Upper lobe of left lung (tissue), 6 donors: Measurements from ENCODE around the gene EIF4E1B. TPM values are rescaled to one million over a fixed set of nuclear protein-coding genes. Genes with fewer than 3 reads are reported as not detected.

ENCODE experiments used
- ATAC-seq, 2 donors: fragments of 200-7000 bp; cut with Tn5 transposase; one replicate each; pipeline ENCODE4 v1.9.1; 2022; ENCODE audit warnings: mild to moderate bottlenecking in 2 of 2, moderate library complexity in 2 of 2; ENCODE audit not compliant: low FRiP score in 2 of 2
- DNase-seq, 2 donors: peaks; one replicate each; pipeline ENCODE4 v3.0.0-alpha.2; 2019 to 2020
- H3K27ac ChIP-seq, 4 donors: fragments of 200-600 bp; sonication (generic); one replicate each; pipeline ENCODE4 v1.5.1; 2016 to 2019
- H3K27me3 ChIP-seq, 4 donors: fragments of 200-600 bp; sonication (generic); one replicate each; pipeline ENCODE4 v1.5.1; 2017 to 2019
- H3K36me3 ChIP-seq, 4 donors: fragments of 200-600 bp; sonication (generic); one replicate each; pipeline ENCODE4 v1.5.1; 2016 to 2019
- H3K4me1 ChIP-seq, 4 donors: fragments of 200-600 bp; sonication (generic); one replicate each; pipeline ENCODE4 v1.5.1; 2018 to 2019
- H3K4me3 ChIP-seq, 4 donors: fragments of 200-600 bp; sonication (generic); one replicate each; pipeline ENCODE4 v1.5.1; 2017 to 2019; ENCODE audit warnings: mild to moderate bottlenecking in 2 of 4, moderate library complexity in 1 of 4
- H3K9me3 ChIP-seq, 4 donors: fragments of 200-600 bp; sonication (generic); one replicate each; pipeline ENCODE4 v1.5.1; 2018 to 2019
- EP300 ChIP-seq, 4 donors: sonication (generic); formaldehyde crosslinking; IDR thresholded peaks; one replicate each; pipeline ENCODE4 v1.5.1; 2017; ENCODE audit warnings: antibody characterized with exemption in 4 of 4, control low read depth in 2 of 4
- POLR2A ChIP-seq, 4 donors: fragments of 450-650 bp; IDR thresholded peaks; one replicate each; pipeline ENCODE4 v1.5.1; 2016 to 2017; ENCODE audit warnings: antibody characterized with exemption in 4 of 4, mild to moderate bottlenecking in 2 of 4
- POLR2AphosphoS5 ChIP-seq, 2 donors: sonication (generic); formaldehyde crosslinking; IDR thresholded peaks; one replicate each; pipeline ENCODE4 v1.5.1; 2017; ENCODE audit warnings: antibody characterized with exemption in 2 of 2
- WGBS, 2 donors: methylation state at CpG; one replicate each; pipeline ENCODE4 v1.1.5; 2017 to 2018; 5-methylcytosine and 5-hydroxymethylcytosine counted together
- total RNA-seq, 6 donors: library from RNA; depleted of rRNA in 4 of 6; stranded (reverse); fragments of >200 nt in 4 of 6; gene quantifications; one replicate each; pipeline versions ENCODE4 v1.1.0 to v1.2.1, GENCODE V29; 2016 to 2021
- TF ChIP-seq, protein P1 (sequence below), 6 experiments: fragments of 450-650 bp in 4 of 6; fragments of 200-600 bp in 2 of 6; sonication (generic) in 2 of 6; IDR thresholded peaks; one replicate each; pipeline ENCODE4 v1.5.1; 2016 to 2019; ENCODE audit warnings: antibody characterized with exemption in 6 of 6
- donor health status: DM: no; HTN: no; CAD: no; lungs with moderate emphysema.
- donor health status: DM: no; HTN: yes; CAD: no; lungs with severe emphysema.

Gene EIF4E1B
- total RNA-seq, 6 donors from 2014 or later, result not detected

DNA sequence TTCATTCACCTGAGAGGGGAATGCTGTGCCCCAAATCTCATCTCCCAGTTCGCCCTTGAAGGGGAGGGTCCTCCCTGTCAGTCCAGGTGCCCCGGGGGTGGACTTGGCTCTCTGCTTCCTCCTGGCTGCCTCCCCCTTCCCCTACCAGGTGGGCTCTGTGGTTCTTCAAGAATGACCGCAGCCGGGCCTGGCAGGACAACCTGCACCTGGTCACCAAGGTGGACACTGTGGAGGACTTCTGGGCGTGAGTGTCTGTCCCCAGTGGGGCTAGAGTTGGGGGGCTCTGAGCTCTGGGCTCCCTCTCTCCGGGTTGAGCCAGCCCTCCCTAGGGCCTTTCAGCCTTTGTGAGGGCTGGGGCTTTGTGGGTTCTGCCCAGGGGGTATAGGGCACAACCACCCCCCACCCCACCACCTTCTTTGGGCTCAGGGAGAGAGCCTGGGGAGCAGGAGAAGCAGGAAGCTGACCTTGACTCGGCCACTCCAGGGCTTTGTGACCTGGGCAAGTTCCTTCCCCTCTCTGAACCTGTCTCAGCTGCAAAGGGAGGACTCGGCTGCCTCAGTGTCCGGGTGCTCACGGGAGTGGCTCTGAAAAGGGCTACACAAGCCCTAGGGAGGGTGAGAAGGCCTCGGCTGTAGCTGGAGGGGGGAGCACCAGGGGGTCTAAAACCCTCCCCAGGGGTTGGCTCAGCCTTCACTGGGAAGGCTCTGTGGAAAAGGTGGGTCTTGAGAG is 13.2 kb downstream of the EIF4E1B start:
- 83 to 88% methylated on average over 6 to 11 of the region's 11 CpGs for WGBS, 2 donors

DNA sequence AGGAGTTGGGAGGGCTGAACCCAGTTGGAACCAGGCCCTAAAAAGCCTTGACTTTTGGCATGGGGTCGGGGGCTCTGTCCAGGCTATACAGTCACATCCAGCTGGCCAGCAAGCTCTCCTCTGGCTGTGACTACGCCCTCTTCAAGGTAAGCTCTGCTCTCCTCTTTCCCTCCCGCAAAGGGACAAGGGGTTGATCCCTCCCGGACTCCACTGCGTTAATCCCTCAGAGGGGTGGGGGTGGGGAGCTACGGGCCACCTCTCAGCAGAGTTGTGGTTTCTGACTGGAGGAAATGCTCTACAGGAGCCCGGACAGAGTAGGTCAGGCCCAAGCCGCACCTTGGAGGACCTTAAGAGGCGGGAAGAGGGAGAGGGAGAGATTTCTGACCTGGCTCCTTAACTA is 13.8 kb downstream of the EIF4E1B start:
- no peak for DNase-seq
- Histone ChIP-seq H3K9me3 (no peaks in the 10 kb centered on the region), H3K27ac (no peak overlapping the region), H3K4me1 (peaks cover 12 to 27% (median 18%) of the 10 kb centered on the region in 4 donors), H3K4me3 (no peak overlapping the region), H3K36me3 (no peaks in the 10 kb centered on the region), H3K27me3 (peaks cover 0 to 2% (median 0%) of the 10 kb centered on the region in 4 donors)
- 37 to 61% methylated on average over 2 to 9 of the region's 9 CpGs for WGBS, 2 donors
- ATAC-seq, result no peak
- TF ChIP-seq POLR2A (IDR thresholded peaks at IDR 0.05) (no peak), EP300 (IDR thresholded peaks at IDR 0.05) (no peak), POLR2AphosphoS5 (IDR thresholded peaks at IDR 0.05) (no peak)
- TF ChIP-seq, protein P1, sequence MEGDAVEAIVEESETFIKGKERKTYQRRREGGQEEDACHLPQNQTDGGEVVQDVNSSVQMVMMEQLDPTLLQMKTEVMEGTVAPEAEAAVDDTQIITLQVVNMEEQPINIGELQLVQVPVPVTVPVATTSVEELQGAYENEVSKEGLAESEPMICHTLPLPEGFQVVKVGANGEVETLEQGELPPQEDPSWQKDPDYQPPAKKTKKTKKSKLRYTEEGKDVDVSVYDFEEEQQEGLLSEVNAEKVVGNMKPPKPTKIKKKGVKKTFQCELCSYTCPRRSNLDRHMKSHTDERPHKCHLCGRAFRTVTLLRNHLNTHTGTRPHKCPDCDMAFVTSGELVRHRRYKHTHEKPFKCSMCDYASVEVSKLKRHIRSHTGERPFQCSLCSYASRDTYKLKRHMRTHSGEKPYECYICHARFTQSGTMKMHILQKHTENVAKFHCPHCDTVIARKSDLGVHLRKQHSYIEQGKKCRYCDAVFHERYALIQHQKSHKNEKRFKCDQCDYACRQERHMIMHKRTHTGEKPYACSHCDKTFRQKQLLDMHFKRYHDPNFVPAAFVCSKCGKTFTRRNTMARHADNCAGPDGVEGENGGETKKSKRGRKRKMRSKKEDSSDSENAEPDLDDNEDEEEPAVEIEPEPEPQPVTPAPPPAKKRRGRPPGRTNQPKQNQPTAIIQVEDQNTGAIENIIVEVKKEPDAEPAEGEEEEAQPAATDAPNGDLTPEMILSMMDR (IDR thresholded peaks at IDR 0.05), result no peak

More for the DNA sequence above, 13.2 kb downstream of the EIF4E1B start:
- Histone ChIP-seq H3K27me3 (peaks cover 0 to 2% (median 0%) of the 10 kb centered on the region in 4 donors), H3K4me3 (no peak overlapping the region), H3K27ac (no peak overlapping the region), H3K9me3 (no peaks in the 10 kb centered on the region), H3K4me1 (peaks cover 9 to 21% (median 14%) of the 10 kb centered on the region in 4 donors), H3K36me3 (no peaks in the 10 kb centered on the region)
- no peak for DNase-seq
- TF ChIP-seq, protein P1 (IDR thresholded peaks at IDR 0.05), result no peak
- TF ChIP-seq EP300 (IDR thresholded peaks at IDR 0.05) (no peak), POLR2A (IDR thresholded peaks at IDR 0.05) (no peak), POLR2AphosphoS5 (IDR thresholded peaks at IDR 0.05) (no peak)
- no peak for ATAC-seq

DNA sequence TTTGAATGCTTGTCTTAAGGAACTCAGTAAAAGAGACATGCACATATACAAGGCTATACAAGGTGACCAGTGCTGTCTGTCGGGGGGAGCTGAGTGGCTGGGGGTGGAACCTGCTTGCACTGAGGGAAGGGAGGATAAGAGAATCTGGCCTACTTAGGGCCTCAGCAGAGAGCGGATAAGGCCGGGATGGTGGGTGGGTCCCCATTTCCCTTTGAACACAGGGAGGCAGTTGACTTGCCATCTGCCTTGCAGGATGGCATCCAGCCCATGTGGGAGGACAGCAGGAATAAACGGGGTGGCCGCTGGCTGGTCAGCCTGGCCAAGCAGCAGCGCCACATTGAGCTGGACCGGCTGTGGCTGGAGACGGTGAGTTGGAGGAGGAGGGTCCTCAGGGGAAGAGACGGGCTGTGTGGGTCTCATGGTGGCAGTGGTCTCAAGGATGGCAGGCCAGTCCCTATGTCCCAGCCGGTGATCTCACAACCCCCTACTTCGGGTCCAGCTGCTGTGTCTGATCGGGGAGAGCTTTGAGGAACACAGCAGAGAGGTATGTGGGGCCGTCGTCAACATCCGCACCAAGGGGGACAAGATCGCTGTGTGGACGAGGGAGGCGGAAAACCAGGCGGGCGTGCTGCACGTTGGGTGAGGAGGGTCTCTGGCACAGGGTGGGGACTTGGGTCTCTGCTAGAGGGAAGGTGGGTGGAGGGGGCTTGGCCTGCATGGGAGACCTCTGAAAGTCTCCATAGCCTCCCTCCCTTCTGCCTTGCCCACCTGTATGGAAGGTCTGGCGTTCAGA is 14.6 kb downstream of the EIF4E1B start:
- DNase-seq, result no peak
- no peak for ATAC-seq
- Histone ChIP-seq H3K27ac (no peak overlapping the region), H3K36me3 (no peaks in the 10 kb centered on the region), H3K4me3 (no peak overlapping the region), H3K4me1 (peaks cover 12 to 27% (median 18%) of the 10 kb centered on the region in 4 donors), H3K9me3 (no peaks in the 10 kb centered on the region), H3K27me3 (peaks cover 0 to 2% (median 0%) of the 10 kb centered on the region in 4 donors)
- TF ChIP-seq POLR2A (IDR thresholded peaks at IDR 0.05), result no peak
- TF ChIP-seq, protein P1 (IDR thresholded peaks at IDR 0.05), result no peak
- no peak for TF ChIP-seq EP300 (IDR thresholded peaks at IDR 0.05)
- no peak for TF ChIP-seq POLR2AphosphoS5 (IDR thresholded peaks at IDR 0.05)
- WGBS, 2 donors, result 89 to 94% methylated on average over 14 to 22 of the region's 22 CpGs

DNA sequence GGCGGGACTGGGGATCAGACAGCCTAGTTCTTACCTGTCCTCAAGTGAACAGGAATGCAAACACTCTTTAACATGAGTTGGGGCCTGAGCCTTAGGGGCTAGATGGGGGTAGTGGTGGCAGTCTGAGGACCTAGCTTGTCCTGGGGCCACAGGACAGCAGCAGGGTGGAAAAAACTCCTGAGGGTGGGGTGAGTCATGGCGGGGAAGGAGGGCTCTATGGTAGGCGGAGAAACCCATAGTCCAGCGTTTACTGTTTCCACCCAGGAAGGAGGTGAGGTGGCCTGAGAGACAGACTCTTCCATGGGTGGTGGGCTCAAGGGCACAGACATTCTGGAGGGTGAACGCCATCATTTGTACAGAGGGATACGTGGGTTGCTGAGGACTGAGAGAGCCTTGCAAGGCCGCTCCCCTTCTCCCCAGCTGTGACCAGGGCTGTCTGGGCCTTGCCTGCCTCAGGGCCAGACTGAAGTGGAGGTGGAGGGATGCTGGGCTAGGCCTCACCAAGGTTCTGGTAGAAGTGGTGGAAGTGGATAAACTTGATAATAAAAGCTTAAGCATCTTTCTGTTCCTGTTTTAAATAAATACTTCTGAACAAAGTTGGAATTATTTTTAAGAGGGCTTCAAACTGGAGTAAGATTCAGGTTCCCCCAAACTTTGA is 15.7 kb downstream of the EIF4E1B start:
- DNase-seq (no peak), ATAC-seq (no peak)
- H3K27ac ChIP-seq, result peak overlapping the region in 3 of 4 donors; percentile 54 to 84 (median 82)
- H3K36me3 ChIP-seq, result no peaks in the 10 kb centered on the region
- H3K4me3 ChIP-seq, result peak overlapping the region in 3 of 4 donors; percentile 66 to 85 (median 81)
- no peaks in the 10 kb centered on the region for H3K9me3 ChIP-seq
- no peak for TF ChIP-seq POLR2AphosphoS5 (IDR thresholded peaks at IDR 0.05)
- TF ChIP-seq EP300 (IDR thresholded peaks at IDR 0.05), result no peak
- no peak for TF ChIP-seq POLR2A (IDR thresholded peaks at IDR 0.05)
- TF ChIP-seq, protein P1 (IDR thresholded peaks at IDR 0.05), result no peak
- peaks cover 12 to 27% (median 18%) of the 10 kb centered on the region in 4 donors for H3K4me1 ChIP-seq
- peaks cover 0 to 2% (median 0%) of the 10 kb centered on the region in 4 donors for H3K27me3 ChIP-seq
- 90 to 92% methylated on average over 6 to 7 of the region's 7 CpGs for WGBS, 2 donors
